ENCODE data around the gene RAE1.

- TF ChIP-seq POLR2A (IDR thresholded peaks at IDR 0.05) (no peak), CTCF (IDR thresholded peaks at IDR 0.05) (no peak)
These were observed 36.4 kb downstream of the RAE1 start for GRCh38 chr20:57387463-57387862.

Measured in testis (tissue), 2 donors.